HEK293 (cell line): ENCODE measurements around the gene ZNF343.
"Not testable (repeated sequence)": the region's sequence is repeated elsewhere in the genome, so short reads cannot be mapped to it uniquely, and the experiment has no call there.

Experiments
- CTCF ChIA-PET: fragments of 350-600 bp; formaldehyde crosslinking; extraction: SDS; loops from one replicate; lab custom pipeline; 2021; ENCODE audit warnings: antibody characterized with exemption; lab: Yijun Ruan, JAX
- POLR2A ChIA-PET: fragments of 300-600 bp; formaldehyde crosslinking; extraction: SDS; loops from one replicate; lab custom pipeline; 2020; ENCODE audit warnings: antibody characterized with exemption, inconsistent platforms; lab: Yijun Ruan, JAX
- H3K27ac ChIP-seq: fragments of 200-500 bp; sonication (Bioruptor generic); 2 replicates; pipeline ENCODE4 v1.5.1; 2014; ENCODE audit warnings: low read depth, low read length, control low read depth, inconsistent platforms; ENCODE audit errors: extremely low read depth
- H3K36me3 ChIP-seq, 2 experiments: fragments of 200-500 bp in 1 of 2; sonication (Bioruptor generic) in 1 of 2; 1 replicate in 1 of 2; 2 replicates in 1 of 2; pipeline ENCODE4 v1.5.1; 2014 to 2017; ENCODE audit warnings: inconsistent platforms in 2 of 2, low read length in 2 of 2; ENCODE audit not compliant: control insufficient read depth in 2 of 2, insufficient read depth in 1 of 2
- H3K4me1 ChIP-seq: fragments of 200-500 bp; sonication (Bioruptor generic); 2 replicates; pipeline ENCODE4 v1.5.1; 2014; ENCODE audit warnings: mild to moderate bottlenecking, low read length, inconsistent platforms; ENCODE audit not compliant: control insufficient read depth, insufficient read depth
- H3K4me3 ChIP-seq: 2 replicates; pipeline ENCODE4 v1.5.1; 2011; ENCODE audit warnings: low read depth, mild to moderate bottlenecking, control low read depth, low read length, moderate library complexity
- H3K9me3 ChIP-seq: fragments of 200-500 bp; sonication (Bioruptor generic); 2 replicates; pipeline ENCODE4 v1.5.1; 2014; ENCODE audit warnings: low read depth, low read length, inconsistent platforms; ENCODE audit not compliant: control insufficient read depth, insufficient read depth
- EGR2 ChIP-seq: fragments of 450-650 bp; formaldehyde crosslinking; IDR thresholded peaks from 2 replicates; pipeline ENCODE4 v1.5.1; 2016; ENCODE audit warnings: low read depth, missing biosample characterization, missing genetic modification characterization
- RBAK ChIP-seq: fragments of 450-650 bp; formaldehyde crosslinking; IDR thresholded peaks from 2 replicates; pipeline ENCODE4 v1.5.1; 2016; ENCODE audit warnings: missing biosample characterization, missing genetic modification characterization
- SP7 ChIP-seq: fragments of 450-650 bp; formaldehyde crosslinking; IDR thresholded peaks from 2 replicates; pipeline ENCODE4 v1.5.1; 2016; ENCODE audit warnings: missing biosample characterization, missing genetic modification characterization
- TRIM28 ChIP-seq: IDR thresholded peaks from 2 replicates; pipeline ENCODE4 v1.6.1; 2011; ENCODE audit warnings: low read length, control low read depth, borderline replicate concordance
- ZFHX2 ChIP-seq: fragments of 450-650 bp; formaldehyde crosslinking; conservative IDR thresholded peaks from 2 replicates; pipeline ENCODE4 v1.5.1; 2016; ENCODE audit warnings: missing biosample characterization, missing genetic modification characterization
- ZNF10 ChIP-seq: fragments of 450-650 bp; formaldehyde crosslinking; IDR thresholded peaks from 2 replicates; pipeline ENCODE4 v1.5.1; 2017; ENCODE audit warnings: missing biosample characterization, missing genetic modification characterization
- ZNF302 ChIP-seq: fragments of 450-650 bp; formaldehyde crosslinking; IDR thresholded peaks from 2 replicates; pipeline ENCODE4 v1.5.1; 2016; ENCODE audit warnings: missing biosample characterization, missing genetic modification characterization, low read depth
- ZNF596 ChIP-seq: fragments of 450-650 bp; IDR thresholded peaks from 2 replicates; pipeline ENCODE4 v1.5.0; 2018; ENCODE audit warnings: missing biosample characterization, mild to moderate bottlenecking, missing genetic modification characterization, moderate library complexity
- ZNF654 ChIP-seq: fragments of 450-650 bp; formaldehyde crosslinking; IDR thresholded peaks from 2 replicates; pipeline ENCODE4 v1.5.1; 2016; ENCODE audit warnings: low read depth, missing biosample characterization, missing genetic modification characterization
- ZSCAN30 ChIP-seq: fragments of 450-650 bp; IDR thresholded peaks from 2 replicates; pipeline ENCODE4 v1.5.1; 2018; ENCODE audit warnings: missing biosample characterization, mild to moderate bottlenecking, missing genetic modification characterization, moderate library complexity
- TF ChIP-seq, protein P1 (sequence below): fragments of 450-650 bp; formaldehyde crosslinking; IDR thresholded peaks from 2 replicates; pipeline ENCODE4 v1.5.1; 2016; ENCODE audit warnings: missing biosample characterization, missing genetic modification characterization
- TF ChIP-seq, protein P2 (sequence below): fragments of 450-650 bp; formaldehyde crosslinking; IDR thresholded peaks from 2 replicates; pipeline ENCODE4 v1.5.1; 2016; ENCODE audit warnings: missing biosample characterization, missing genetic modification characterization

ZNF343 gene

GRCh38 chr20:2523919-2524708 lies 15.4 kb upstream of the ZNF343 start (continued):
- TF ChIP-seq SP7 (tag by site-specific recombination): peak; percentile 49; the same call in 1 of the 2 replicates
- TF ChIP-seq ZNF302 (tag by site-specific recombination): no peak
- TF ChIP-seq TRIM28: 0 out of 2 replicates have a peak, but pooled peaks have one; percentile 30
- TF ChIP-seq, all 188 proteins: peak for 17

DNA sequence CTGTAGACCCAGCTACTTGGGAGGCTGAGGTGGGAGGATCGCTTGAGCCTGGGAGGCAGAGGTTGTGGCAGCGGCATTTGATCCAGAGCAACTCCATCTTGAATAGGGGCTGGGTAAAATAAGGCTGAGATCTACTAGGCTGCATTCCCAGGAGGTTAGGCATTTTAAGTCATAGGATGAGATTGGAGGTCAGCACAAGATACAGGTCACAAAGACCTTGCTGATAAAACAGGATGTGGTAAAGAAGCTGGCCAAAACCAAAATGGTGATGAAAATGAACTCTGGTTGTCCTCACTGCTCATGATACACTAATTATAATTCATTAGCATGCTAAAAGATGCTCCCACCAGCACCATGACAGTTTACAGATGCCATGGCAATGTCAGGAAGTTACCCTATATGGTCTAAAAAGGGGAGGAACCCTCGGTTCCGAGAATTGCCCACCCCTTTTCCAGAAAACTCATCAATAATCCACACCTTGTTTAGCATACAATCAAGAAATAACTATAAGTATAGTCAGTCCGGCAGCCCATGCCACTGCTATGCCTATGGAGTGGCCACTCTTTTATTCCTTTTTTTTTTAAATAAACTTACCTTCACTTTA lies 14.2 kb upstream of the ZNF343 start:
- H3K36me3 ChIP-seq, H3K27ac ChIP-seq, H3K4me3 ChIP-seq, H3K9me3 ChIP-seq, H3K4me1 ChIP-seq: not testable (repeated sequence)
- POLR2A ChIA-PET: interaction anchor here (0.6 to 1.8 kb wide), 5 partner anchors 14 to 137 kb away, joined by 3 to 25 read pairs (median 9); partner anchors contain the start of genes NOP56, SNRPB and ZNF343
- CTCF ChIA-PET: interaction anchor here (0.7 to 7.7 kb wide), 35 partner anchors 9 to 606 kb away, joined by 3 to 171 read pairs (median 7); partner anchors contain the start of genes NOP56, SNRPB, TMC2 and ZNF343

- Histone ChIP-seq H3K27ac (no peak overlapping the region), H3K4me1 (no peaks in the 10 kb centered on the region; the same call in 1 of the 2 replicates), H3K36me3 (no peaks in the 10 kb centered on the region), H3K9me3 (no peaks in the 10 kb centered on the region), H3K4me3 (no peak overlapping the region)
- POLR2A ChIA-PET: interaction anchor here (0.6 to 1.8 kb wide), 5 partner anchors 9 to 137 kb away, joined by 3 to 25 read pairs (median 9); partner anchors contain the start of genes NOP56, SNRPB and ZNF343
- TF ChIP-seq EGR2 (peak; percentile 49), ZNF10 (tag by site-specific recombination) (no peak), ZFHX2 (tag by site-specific recombination) (peak; percentile 64), ZNF596 (tag by site-specific recombination) (no peak), ZSCAN30 (tag by site-specific recombination) (0 out of 2 replicates have a peak, but pooled peaks have one; percentile 22), RBAK (tag by site-specific recombination) (no peak), ZNF654 (tag by site-specific recombination) (0 out of 2 replicates have a peak, but pooled peaks have one; percentile 9)
- TF ChIP-seq, protein P1, sequence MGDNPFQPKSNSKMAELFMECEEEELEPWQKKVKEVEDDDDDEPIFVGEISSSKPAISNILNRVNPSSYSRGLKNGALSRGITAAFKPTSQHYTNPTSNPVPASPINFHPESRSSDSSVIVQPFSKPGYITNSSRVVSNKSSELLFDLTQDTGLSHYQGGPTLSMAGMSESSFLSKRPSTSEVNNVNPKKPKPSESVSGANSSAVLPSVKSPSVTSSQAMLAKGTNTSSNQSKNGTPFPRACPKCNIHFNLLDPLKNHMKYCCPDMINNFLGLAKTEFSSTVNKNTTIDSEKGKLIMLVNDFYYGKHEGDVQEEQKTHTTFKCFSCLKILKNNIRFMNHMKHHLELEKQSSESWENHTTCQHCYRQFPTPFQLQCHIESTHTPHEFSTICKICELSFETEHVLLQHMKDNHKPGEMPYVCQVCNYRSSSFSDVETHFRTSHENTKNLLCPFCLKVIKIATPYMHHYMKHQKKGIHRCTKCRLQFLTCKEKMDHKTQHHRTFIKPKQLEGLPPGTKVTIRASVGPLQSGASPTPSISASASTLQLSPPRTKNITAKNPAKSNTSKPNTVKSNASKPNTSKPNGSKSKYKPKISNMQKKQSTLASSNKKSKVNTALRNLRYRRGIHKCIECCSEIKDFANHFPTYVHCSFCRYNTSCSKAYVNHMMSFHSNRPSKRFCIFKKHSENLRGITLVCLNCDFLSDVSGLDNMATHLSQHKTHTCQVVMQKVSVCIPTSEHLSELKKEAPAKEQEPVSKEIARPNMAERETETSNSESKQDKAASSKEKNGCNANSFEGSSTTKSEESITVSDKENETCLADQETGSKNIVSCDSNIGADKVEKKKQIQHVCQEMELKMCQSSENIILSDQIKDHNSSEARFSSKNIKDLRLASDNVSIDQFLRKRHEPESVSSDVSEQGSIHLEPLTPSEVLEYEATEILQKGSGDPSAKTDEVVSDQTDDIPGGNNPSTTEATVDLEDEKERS (tag by site-specific recombination): no peak
- TF ChIP-seq, protein P2, sequence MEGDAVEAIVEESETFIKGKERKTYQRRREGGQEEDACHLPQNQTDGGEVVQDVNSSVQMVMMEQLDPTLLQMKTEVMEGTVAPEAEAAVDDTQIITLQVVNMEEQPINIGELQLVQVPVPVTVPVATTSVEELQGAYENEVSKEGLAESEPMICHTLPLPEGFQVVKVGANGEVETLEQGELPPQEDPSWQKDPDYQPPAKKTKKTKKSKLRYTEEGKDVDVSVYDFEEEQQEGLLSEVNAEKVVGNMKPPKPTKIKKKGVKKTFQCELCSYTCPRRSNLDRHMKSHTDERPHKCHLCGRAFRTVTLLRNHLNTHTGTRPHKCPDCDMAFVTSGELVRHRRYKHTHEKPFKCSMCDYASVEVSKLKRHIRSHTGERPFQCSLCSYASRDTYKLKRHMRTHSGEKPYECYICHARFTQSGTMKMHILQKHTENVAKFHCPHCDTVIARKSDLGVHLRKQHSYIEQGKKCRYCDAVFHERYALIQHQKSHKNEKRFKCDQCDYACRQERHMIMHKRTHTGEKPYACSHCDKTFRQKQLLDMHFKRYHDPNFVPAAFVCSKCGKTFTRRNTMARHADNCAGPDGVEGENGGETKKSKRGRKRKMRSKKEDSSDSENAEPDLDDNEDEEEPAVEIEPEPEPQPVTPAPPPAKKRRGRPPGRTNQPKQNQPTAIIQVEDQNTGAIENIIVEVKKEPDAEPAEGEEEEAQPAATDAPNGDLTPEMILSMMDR: peak; percentile 65
- TF ChIP-seq, all 188 proteins: peak for 5
- CTCF ChIA-PET: interaction anchor here (0.6 to 7.7 kb wide), 60 partner anchors 10 to 607 kb away, joined by 3 to 171 read pairs (median 4); partner anchors contain the start of genes IDH3B, NOP56, SNRPB and TMC2
Observed at GRCh38 chr20:2521369-2522305, 12.9 kb upstream of the ZNF343 start.
